Stimulated activated CD8-positive, alpha-beta memory T cell treated with anti-CD3 and anti-CD28 coated beads, Interleukin-7, amount 100 ng/mL, for 1 hour (primary cell): ENCODE data around the gene UCP2.
"Not testable (repeated sequence)": the region's sequence is repeated elsewhere in the genome, so short reads cannot be mapped to it uniquely, and the experiment has no call there.

Experiments used
- DNase-seq, 2 donors: peaks; one replicate each; pipeline ENCODE4 v3.0.0-alpha.2; 2020; ENCODE audit warnings: low read depth in 2 of 2

The UCP2 gene

DNA sequence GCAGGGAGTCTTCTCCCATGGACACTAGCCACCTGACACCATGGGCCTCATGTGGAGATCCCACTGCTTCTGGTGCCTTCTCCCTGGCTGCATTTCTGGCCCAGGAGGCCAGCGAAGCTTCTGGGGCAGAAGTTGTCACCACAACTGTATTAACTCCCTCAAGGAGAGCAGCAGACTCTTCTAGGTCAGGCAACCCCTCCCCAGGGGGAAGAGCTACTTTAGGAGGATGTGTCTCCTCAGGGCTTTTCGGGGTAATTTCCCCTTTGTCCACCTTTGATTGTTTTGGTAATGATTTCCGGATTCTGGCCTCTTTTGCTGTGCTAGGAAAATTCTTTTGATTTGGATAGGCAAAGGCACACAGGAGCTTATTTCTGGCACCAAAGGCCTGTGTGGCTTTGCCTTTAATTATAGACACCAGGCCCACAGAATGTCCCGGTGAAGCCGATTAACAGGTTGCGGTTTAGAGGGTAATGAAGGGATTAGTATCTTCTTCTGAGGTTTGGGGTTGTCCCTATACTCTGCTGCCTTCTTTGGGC, 8.9 kb upstream of the UCP2 start:
- DNase-seq = no peak

DNA sequence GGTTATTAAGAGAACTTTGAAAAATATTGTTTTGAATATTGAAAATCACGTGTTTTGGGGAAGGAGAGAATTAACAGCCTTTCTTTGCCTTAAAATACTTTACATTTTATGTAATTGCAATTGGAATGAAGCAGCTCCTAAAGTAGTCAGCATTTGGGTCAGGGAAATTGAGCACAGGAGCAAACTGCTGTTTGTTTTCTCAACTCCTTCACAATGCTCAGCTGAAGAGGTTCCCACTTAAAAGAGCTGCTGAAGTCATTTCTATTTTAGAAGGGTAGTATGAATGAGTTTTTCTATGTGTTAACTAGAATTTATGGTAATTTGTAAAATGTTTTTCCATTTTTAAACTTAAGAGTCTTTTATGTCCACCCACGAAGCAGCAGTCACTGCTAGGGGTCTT, 8.1 kb upstream of the UCP2 start:
- DNase-seq = no peak

DNA sequence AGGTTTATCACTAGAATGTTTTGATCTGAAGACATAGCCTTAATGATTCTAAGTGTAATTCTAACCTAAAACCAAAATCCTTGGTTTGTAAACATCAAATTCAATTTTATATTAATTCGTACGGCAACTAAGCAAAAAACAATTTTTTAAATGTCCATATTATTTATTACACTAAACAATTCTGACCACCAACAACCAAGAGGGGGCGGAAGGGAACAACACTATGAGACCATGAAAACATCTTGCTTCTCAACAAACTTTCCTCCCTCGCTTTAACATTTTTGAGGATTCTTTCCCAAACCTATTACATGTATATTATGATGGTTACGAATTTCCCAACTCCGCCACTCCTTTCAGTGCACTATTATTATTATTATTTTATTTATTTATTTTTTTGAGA, 6.5 kb upstream of the UCP2 start:
- DNase-seq = no peak

DNA sequence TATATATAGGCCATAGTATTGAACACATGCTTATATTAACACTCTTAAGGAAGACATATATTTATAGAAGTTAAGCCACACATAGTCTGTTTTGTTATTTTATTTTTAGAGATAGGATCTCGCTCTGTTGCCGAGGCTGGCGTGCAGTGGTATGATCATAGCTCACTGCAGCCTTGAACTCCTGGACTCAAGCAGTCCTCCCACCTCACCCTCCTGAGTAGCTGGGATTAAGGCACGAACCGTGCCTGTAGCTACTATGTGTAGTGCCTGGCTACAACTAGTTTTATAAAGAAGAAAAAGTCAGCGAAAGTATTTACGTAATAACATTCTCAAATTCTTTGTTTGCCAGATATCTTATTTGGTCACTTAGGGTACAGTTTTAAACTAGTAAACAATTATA, 5.6 kb upstream of the UCP2 start:
- DNase-seq = no peak

DNA sequence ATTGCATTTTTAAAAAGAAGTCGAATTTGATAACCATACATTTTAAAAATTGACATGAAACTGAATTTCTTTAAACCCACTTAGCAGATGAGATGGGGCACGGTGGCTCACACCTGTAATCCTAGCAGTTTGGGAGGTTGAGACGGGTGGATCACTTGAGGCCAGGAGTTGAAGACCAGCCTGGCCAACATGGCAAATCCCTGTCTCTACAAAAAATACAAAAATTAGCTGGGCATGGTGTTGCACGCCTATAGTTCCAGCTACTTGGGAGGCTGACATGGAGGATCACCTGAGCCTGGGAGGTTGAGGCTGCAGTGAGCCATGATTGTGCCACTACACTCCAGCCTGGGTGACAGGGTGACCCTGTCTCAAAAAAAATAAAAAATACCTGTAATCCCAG, 3.0 kb upstream of the UCP2 start:
- DNase-seq = not testable (repeated sequence)

DNA sequence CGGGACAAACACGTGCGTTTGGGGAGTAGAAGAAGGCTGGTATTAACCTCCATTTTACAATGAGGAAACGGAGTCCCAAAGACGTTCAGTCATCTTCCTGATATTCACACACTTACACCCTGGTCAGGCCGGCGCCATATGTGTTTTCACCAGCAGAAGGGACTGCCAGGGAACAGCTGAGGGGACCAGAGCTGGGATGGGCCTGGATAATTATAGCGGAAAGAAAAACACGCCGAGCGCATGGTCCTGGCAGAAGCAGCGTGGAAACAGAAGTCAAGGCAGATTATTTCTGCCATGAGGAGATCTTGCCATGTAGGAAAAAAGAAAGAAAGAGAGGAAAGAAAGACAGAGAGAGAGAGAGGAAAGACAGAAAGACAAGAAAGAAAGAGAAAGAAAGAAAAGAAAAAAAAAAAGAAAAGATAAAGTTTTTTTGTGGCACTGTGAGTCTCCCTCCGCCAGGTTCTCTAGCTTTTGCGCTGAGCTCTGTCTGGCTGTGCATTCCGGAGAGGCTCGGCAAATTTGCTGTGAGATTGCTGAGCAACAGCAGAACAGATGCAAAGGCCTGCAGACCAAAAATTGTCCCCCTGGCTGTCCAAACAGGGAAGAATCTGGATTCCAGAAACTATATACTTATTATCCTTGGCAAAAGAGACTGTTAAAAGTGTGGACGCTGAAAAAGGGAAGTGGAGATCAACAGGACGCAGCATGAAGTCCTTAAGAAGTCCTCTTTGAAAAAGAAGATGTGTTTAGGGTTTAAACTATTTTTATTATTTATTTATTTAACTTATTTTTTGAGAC, 1.3 kb upstream of the UCP2 start:
- DNase-seq = no peak

DNA sequence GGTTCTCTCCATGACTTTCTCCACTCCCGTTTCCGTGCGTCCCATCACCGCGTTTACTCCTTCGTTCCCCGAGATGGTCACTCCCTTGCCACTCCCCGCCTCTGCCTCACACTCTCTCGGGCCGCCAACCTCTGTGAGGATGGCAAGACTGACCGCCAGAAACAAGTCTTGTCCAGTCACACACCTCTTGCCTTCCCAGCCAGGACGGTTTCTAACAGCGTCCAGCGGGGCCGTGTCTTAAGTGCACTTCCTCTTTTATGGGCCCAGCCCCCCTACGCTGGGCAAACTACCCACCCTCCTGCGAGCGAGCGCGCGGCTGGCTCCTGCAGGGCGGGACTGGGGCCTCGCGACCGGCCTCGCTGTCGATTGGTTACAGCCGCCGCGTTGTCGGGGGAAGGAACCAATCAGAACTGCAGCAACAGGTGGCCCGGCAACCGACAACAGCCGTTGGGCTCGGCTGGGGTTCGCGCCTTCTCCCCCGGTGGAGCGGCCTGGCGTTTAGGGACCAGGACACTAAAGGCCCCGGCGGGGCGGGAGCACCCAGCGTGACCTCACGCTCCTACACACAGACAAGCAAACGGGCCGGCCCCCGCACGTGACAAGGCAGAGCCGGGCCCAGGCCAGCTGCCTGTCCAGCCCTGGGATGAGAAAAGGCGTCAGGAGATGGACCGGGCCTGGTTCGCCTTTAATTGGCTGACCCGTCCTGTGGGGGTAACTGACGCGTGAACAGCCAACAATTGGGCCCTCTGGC, 522 bp upstream of the UCP2 start:
- DNase-seq = peak; percentile 79 to 81

DNA sequence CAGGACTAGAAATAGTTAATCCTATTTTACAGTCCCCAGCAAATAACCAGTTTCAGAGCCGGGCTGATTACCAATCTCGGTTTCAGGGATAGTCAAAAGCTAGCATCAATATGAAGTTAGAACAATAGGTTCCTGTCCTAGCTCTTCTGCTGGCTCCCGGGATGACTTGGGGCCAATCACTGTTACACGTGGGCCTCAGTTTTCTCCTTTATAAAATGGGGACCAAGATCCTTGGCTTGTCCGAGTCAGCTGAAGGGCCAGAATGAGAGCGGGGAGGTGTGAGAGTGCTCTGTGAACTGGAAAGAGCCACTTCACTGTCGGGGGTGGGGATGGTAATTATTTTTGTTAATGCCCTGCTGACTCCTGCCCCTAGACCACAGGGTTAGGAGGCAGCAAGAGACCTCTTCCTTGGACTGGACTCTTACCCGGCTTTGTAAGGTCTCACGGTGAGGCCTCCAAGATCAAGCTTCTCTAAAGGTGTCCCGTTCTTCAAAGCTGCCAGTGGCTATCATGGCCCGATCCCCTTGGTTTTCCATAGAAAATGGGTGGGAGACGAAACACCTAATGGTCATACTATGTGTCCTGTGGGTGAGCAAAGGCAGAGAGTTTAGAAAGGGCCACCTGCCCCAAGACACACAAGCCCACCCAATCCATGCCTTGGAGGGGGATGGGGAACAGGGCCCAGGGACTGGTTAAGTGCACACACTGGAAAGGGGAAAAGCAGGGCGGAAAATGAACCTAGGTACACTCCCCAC, 1.4 kb downstream of the UCP2 start:
- DNase-seq = no peak

DNA sequence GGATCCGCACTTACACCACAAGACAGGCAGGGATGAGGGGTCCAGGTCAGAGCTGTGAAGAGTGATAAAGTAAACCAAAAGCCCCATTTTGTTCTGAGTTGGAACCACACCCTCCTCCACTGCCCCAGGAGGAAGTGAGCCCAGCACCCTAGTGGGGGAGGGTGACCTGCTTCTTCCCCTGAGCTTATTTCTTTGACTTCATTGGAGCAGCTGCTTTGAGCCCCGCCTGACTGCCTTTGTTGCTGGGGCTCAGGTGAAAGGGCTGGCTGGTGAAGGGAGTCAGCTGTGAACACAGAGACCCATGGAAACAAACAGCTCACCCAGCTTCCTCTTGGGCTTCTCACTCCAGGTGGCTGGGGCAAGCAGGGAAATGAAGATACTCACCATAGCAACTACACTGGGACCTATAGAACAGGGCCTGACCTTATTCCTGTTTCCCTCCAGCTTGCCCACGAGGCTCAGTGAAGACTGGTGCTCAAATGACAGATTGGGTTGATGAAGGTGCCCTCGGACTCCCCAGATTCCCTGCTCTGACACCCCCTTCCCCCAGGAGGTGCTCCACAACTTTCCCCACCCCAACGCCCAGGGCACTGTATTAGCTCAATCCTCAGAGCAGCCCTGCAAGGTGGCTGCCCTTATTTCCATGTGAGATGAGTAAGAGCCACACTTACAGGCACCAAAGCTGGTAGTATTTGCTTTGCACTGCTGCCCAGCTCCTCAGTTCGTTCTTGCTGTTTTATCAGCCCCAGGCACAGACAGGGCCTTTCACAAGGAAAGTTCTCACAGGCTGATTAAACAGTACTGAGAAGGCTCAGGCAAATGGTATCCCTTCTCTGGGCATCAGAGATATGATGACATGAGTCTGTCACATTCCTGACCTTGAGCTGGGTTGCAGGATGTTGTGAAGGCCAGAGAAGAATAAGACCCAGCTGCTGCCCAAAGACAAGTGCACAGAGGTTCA, 2.4 kb downstream of the UCP2 start:
- peak; percentile 43 to 53 for DNase-seq

DNA sequence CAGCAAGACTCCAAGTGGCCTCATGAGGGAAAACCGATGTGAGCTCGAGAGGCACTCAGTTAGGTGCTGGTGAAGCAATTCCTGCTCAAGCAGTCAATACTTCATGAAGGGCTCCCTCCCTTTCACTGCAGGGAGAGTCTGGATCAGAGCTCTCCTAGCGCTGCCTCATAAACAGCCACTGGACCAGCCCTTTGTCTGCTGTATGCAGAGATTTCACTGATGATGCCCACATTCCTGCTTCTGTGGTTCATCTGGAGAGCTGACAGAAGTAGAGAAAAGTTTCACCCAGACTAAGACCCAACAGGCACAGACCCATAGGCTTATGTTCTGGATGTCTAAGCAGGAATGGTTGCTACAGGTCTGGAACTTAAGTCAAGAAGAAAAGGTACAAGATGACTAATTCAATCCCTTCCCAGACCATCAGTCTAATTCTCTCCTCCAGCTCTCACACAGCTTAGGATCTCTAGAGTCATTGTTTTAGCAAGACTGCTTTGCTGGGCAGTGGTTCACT, 4.0 kb downstream of the UCP2 start:
- DNase-seq = no peak

DNA sequence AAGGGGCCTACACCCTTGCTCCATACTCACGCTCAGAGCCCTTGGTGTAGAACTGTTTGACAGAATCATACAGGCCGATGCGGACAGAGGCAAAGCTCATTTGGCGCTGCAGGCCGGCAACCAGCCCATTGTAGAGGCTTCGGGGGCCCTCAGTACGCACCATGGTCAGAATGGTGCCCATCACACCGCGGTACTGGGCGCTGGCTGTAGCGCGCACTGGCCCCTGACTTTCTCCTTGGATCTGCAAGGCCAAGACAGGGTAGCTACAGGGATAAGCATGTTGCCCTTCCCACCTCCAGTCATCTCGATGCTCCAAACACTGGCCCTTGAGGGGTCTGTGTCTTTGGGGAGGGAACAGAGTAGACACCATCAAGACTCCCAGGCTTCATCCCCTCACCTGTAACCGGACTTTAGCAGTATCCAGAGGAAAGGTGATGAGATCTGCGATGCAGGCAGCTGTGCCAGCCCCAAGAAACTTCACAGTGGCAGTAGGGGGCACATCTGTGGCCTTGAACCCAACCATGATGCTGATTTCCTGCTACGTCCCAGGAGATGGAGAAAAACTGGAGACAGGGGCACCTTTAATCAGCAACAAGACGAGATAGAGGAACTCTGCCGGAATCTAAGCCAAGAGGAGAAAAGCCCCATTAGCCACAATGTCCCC, 4.7 kb downstream of the UCP2 start:
- DNase-seq = no peak

DNA sequence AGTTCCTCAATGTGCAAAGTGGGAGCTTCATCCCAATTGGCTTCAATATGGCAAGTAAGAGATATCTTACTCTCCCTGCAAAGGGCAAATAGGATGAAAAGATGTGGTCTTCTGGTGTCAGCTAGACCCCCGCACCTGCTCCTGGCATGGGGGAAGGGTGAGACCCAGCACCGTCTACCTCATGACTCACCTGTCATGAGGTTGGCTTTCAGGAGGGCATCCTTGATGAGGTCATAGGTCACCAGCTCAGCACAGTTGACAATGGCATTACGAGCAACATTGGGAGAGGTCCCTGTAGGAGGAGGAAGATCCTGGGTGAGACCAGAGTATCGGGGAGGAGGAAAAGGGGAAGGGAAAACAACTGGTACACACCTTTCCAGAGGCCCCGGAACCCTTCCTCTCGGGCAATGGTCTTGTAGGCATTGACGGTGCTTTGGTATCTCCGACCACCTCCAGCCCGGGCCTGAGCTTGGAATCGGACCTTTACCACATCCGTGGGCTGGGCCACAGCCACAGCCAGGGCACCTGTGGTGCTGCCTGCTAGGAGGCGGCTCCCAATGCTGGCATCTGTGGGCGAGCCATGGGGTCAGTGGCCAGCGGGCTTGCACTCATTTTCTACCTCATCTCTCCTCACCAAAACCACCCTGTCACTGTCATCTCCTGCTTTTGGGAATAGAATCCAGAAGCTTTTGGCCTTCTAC, 6.0 kb downstream of the UCP2 start:
- DNase-seq = no peak

DNA sequence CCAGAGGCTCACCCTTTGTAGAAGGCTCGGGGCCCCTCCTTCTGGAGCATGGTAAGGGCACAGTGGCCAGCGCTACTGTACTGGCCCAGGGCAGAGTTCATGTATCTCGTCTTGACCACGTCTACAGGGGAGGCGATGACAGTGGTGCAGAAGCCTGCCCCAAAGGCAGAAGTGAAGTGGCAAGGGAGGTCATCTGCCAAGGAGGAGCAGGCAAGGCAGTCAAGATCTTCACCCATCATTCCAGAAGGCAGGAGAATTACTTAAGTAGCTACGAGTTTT, 7.2 kb downstream of the UCP2 start:
- DNase-seq = no peak

DNA sequence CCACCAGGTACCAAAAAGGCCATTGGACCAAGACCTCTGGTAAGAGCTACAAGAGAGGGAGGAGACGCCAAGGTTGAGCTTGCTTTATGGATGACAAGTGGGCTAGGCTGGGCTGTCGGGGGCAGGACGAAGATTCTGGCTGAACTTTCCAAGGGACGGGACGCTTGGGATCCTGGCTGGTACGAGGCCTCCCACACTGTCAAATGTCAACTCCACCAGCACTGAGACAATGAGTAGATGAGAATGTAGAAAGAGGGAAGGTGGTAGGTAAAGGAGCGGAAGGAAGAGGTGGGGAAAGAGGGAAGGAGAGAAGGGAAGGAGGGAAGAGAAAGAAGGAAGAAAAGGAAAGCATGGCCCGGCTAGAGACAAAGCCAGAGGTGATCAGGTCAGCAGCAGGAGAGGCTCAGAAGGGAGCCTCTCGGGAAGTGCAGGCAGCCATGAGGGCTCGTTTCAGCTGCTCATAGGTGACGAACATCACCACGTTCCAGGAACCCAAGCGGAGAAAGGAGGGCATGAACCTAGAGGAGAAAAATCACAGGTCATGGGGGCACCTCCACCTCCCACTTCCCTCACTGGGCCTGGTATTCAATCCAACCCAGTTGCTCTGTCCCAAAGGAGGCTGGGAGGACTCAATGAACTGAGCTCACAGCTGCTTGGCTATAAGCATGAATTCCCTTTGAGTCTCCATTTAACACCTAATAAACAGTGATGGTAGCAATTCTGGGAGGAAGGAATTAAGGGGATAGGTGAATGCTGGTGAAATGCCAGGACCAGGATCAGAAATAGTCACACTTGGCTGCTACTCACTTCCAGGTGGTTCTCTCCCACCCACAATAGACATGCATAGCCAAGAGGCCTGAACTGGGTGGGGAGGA, 7.8 kb downstream of the UCP2 start:
- no peak for DNase-seq

DNA sequence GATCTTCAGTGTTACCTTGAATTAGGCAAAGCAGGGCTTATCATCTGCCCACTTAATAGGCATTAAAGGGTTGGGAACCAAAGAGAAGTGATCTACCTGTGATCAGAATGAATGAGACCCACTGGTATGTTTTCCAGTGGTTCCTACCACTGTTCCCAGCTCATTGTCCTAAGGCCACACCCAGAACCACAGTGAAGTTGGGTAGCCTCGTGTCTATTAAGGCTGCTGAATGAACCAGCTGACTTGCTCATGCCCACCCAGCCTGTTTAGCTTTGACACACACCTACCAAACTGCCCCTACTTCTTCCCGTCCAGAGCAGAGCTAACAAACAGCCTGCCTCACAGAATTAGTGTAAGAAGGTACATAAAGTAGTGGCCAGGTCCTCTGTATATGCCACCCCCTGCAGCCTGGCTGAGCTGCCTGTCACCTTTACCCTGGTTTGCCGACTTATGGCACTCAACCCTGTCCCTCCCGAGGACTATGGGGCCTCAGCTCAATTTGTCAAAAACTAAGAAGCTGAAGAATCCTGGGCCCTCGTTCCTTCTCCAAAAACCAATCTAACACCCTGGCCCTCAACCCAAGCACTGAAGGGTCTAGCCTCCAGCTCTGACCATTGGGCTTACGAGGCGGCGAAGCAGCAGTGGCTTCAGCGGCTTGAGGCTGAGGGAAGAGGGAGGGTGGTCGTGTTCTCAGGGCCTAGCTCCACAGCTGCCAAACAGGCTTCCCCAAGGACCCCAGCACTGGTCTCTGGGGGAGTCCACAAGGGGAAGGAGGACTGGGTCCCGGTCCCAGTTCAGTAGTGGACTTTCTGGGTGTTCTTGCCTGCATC, 9.8 kb downstream of the UCP2 start:
- no peak for DNase-seq

DNA sequence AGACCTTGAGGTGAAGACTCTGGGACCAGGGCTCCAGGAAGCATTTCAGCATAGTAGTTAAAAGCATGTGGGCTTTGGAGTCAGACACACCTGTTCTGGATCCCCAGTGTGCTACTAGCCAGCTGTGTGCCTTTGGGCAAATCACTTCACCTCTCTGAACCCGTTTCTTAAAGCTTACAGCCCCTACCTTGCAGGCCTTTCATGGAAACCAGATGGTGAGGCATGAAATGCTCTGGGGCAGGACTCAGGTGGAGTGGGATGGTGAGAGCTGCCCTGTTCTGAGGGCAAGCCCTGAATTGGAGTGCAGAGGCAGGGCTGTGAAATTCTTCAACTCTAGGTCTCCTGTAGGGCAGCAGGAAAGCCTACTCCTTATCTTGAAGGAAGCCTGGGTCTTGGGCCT, 10.5 kb downstream of the UCP2 start:
- DNase-seq = no peak

DNA sequence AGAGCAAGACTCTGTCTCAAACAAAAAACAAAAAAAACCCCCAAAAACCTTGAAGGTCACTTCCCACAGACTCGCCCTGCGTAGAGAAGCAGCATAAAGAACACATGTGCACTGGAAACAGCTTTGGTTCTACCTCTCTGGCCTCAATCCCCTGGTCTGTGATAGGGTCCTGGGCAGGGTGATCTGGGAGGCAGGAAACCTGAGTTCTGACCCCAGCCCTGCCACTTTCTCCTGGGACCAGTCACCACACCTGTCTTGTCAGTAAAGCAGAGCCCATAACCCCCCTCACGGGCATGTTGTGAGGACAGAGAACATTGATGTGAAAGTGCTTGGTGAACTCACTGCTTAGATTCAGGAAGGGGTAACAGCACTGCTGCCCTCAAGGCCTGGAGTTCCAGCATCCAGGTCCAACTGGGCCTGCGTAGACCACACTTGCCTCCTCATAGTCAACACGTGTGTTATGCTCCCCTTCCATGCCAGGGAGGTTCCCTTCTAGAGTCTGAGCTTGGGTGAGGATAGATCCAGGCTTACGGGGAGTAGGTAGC, 11.4 kb downstream of the UCP2 start:
- no peak for DNase-seq
